ENCODE data around the gene TNS2. TPM values are rescaled to one million over a fixed set of nuclear protein-coding genes. Genes with fewer than 3 reads are reported as not detected.

TNS2 gene
- total and polyA plus RNA-seq, 2 donors (not counting 1 experiment from before 2014, with no cell fraction given), result 0.60 to 1.3 TPM

GRCh38 chr12:53090105-53090504, 40.2 kb downstream of the TNS2 start:
- DNase-seq, result no peak
- no peak overlapping the region for H3K9ac ChIP-seq (ENCODE audit: low read length)
- peaks cover 33% of the 10 kb centered on the region for H3K27me3 Mint-ChIP-seq
- H3K4me2 ChIP-seq (replicated peaks; ENCODE audit: low read depth, low read length, poor library complexity, severe bottlenecking), result no peak overlapping the region
- H3K36me3 ChIP-seq (replicated peaks in 1 of 2; ENCODE audit: control extremely low read depth in 1 of 2, control insufficient read depth in 1 of 2, extremely low read depth in 1 of 2, insufficient read depth in 2 of 2, low read length in 1 of 2), result no peaks in the 10 kb centered on the region
- CTCF ChIA-PET, result interaction anchor here (1.4 to 1.6 kb wide), 2 partner anchors 9 to 23 kb away, joined by 5 to 11 read pairs; no protein-coding TSS in a partner anchor
- H3K4me3 ChIP-seq (ENCODE audit: control extremely low read depth in 1 of 5, extremely low read depth in 1 of 5, insufficient read depth in 1 of 5, low read depth in 2 of 5, low read length in 4 of 5), result no peak overlapping the region
- no peaks in the 10 kb centered on the region for H3K4me1 ChIP-seq (ENCODE audit: control insufficient read depth in 2 of 2, insufficient read depth in 2 of 2, low read length in 2 of 2)
- intact Hi-C loops (cut with micrococcal nuclease), result no loop called here
- no peaks in the 10 kb centered on the region for H4K20me1 ChIP-seq (ENCODE audit: control insufficient read depth, insufficient read depth, low read length, poor library complexity, severe bottlenecking)
- H3K27ac Mint-ChIP-seq, result no peak overlapping the region
- H3K4me1 Mint-ChIP-seq, result no peaks in the 10 kb centered on the region
- H3K9me3 Mint-ChIP-seq (ENCODE audit: insufficient read depth), result no peaks in the 10 kb centered on the region
- H2AFZ ChIP-seq (ENCODE audit: insufficient read depth, low read depth, low read length, poor library complexity, severe bottlenecking), result no peak overlapping the region
- H3K79me2 ChIP-seq (ENCODE audit: control insufficient read depth, insufficient read depth, low read length), result no peaks in the 10 kb centered on the region
- 97% methylated on average over 5 of the region's 6 CpGs for WGBS (ENCODE audit: insufficient coverage)
- no peak overlapping the region for H3K4me3 Mint-ChIP-seq
- H3K9me3 ChIP-seq (ENCODE audit: control extremely low read depth in 1 of 3, control insufficient read depth in 2 of 3, insufficient read depth in 1 of 3, low read length in 2 of 3), result peaks cover 0 to 4% (median 0%) of the 10 kb centered on the region in 3 donors
- POLR2A ChIA-PET, result no interaction called here
- H3K27me3 ChIP-seq (replicated peaks in 1 of 4; ENCODE audit: control extremely low read depth in 1 of 4, control insufficient read depth in 3 of 4, insufficient read depth in 4 of 4, low read length in 3 of 4), result peaks cover 0 to 2% (median 0%) of the 10 kb centered on the region in 4 experiments
- no peak for ATAC-seq (ENCODE audit: low read depth)
- H3K27ac ChIP-seq (ENCODE audit: low read length in 2 of 2), result no peak overlapping the region
- TF ChIP-seq EZH2 (IDR thresholded peaks at IDR 0.05; ENCODE audit: borderline replicate concordance, insufficient read depth, low read depth, low read length, poor library complexity, severe bottlenecking), result no peak
- TF ChIP-seq CTCF (IDR thresholded peaks at IDR 0.05), result no peak

GRCh38 chr12:53090554-53090953, 40.7 kb downstream of the TNS2 start:
- no peak overlapping the region for H3K27ac Mint-ChIP-seq
- CTCF ChIA-PET, result interaction anchor here (0.6 to 1.6 kb wide), 3 partner anchors 9 to 24 kb away, joined by 3 to 11 read pairs (median 5); no protein-coding TSS in a partner anchor

More at GRCh38 chr12:53090554-53090953, 40.7 kb downstream of the TNS2 start:
- Histone ChIP-seq H3K27me3 (replicated peaks in 1 of 4; ENCODE audit: control extremely low read depth in 1 of 4, control insufficient read depth in 3 of 4, insufficient read depth in 4 of 4, low read length in 3 of 4) (peaks cover 0 to 2% (median under 1%) of the 10 kb centered on the region in 4 experiments), H2AFZ (ENCODE audit: insufficient read depth, low read depth, low read length, poor library complexity, severe bottlenecking) (no peak overlapping the region), H3K36me3 (replicated peaks in 1 of 2; ENCODE audit: control extremely low read depth in 1 of 2, control insufficient read depth in 1 of 2, extremely low read depth in 1 of 2, insufficient read depth in 2 of 2, low read length in 1 of 2) (no peaks in the 10 kb centered on the region), H3K9ac (ENCODE audit: low read length) (no peak overlapping the region), H3K27ac (ENCODE audit: low read length in 2 of 2) (no peak overlapping the region), H3K9me3 (ENCODE audit: control extremely low read depth in 1 of 3, control insufficient read depth in 2 of 3, insufficient read depth in 1 of 3, low read length in 2 of 3) (peaks cover 0 to 4% (median 0%) of the 10 kb centered on the region in 3 donors), H3K4me2 (replicated peaks; ENCODE audit: low read depth, low read length, poor library complexity, severe bottlenecking) (no peak overlapping the region), H3K79me2 (ENCODE audit: control insufficient read depth, insufficient read depth, low read length) (no peaks in the 10 kb centered on the region), H3K4me1 (ENCODE audit: control insufficient read depth in 2 of 2, insufficient read depth in 2 of 2, low read length in 2 of 2) (no peaks in the 10 kb centered on the region), H3K4me3 (ENCODE audit: control extremely low read depth in 1 of 5, extremely low read depth in 1 of 5, insufficient read depth in 1 of 5, low read depth in 2 of 5, low read length in 4 of 5) (no peak overlapping the region), H4K20me1 (ENCODE audit: control insufficient read depth, insufficient read depth, low read length, poor library complexity, severe bottlenecking) (no peaks in the 10 kb centered on the region)
- DNase-seq (no peak), ATAC-seq (ENCODE audit: low read depth) (no peak)
- no peaks in the 10 kb centered on the region for H3K4me1 Mint-ChIP-seq
- no peaks in the 10 kb centered on the region for H3K9me3 Mint-ChIP-seq (ENCODE audit: insufficient read depth)
- WGBS (ENCODE audit: insufficient coverage), result no CpG with 5 or more reads among the region's 2 CpGs
- H3K27me3 Mint-ChIP-seq, result peaks cover 33% of the 10 kb centered on the region
- no peak for TF ChIP-seq CTCF (IDR thresholded peaks at IDR 0.05)
- no peak for TF ChIP-seq EZH2 (IDR thresholded peaks at IDR 0.05; ENCODE audit: borderline replicate concordance, insufficient read depth, low read depth, low read length, poor library complexity, severe bottlenecking)
- no peak overlapping the region for H3K4me3 Mint-ChIP-seq
- POLR2A ChIA-PET, result no interaction called here
- intact Hi-C loops (cut with micrococcal nuclease), result no loop called here
